Measurements from ENCODE around the gene HDAC10.
"Not testable (repeated sequence)": the region's sequence is repeated elsewhere in the genome, so short reads cannot be mapped to it uniquely, and the experiment has no call there.

The HDAC10 gene

DNA sequence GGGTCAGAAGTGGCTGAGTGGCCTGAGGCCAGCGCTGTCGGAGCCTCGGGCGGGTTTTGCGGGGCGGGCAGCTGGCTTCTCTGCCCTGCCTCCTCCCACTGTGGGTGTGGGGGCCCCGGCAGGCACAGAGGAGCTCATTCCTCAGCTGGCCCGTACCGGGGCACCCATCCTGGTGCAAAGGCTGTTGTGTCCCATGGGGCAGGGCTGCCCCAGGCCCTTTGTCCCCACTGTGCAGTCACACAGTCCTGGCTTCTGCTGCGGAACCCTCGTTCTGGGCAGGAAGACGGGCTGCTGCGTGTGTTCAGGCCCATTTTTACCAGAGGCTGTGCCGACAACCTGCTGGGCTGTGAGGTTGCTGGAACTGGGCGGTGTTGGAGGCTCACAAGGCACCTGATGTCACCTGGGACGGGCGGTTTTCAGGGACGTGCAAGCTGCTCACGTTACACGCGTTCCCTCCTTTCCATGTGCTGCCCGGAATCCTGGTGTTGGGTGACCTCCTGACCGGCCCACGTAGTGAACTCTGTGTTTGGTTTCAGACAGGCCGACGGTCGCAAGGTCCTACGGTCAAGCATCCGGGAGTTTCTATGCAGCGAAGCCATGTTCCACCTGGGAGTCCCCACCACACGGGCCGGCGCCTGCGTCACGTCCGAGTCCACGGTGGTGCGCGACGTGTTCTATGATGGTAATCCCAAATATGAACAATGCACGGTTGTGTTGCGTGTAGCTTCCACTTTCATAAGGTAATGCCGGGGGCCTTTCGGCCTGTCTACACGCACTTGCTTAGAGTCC lies 45.1 kb downstream of the HDAC10 start:
- DNase-seq (ENCODE audit: insufficient read length, low spot score) (no peak), FAIRE-seq (no peak)

DNA sequence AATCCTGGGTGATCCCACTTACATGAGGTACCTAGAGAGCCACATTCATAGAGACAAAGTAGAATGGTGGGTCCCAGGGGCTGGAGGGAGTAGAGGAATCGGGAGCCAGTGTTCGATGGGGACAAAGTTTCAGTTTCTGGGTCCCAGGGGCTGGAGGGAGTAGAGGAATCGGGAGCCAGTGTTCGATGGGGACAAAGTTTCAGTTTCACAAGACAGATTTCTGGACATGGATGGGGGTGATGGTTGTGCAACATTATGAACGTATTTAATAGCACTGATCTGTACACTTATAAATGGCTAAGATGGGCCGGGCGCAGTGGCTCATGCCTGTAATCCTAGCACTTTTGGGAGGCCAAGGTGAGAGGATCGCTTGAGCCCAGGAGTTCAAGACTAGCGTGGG lies 46.1 kb downstream of the HDAC10 start:
- not testable (repeated sequence) for DNase-seq (ENCODE audit: insufficient read length, low spot score); FAIRE-seq

DNA sequence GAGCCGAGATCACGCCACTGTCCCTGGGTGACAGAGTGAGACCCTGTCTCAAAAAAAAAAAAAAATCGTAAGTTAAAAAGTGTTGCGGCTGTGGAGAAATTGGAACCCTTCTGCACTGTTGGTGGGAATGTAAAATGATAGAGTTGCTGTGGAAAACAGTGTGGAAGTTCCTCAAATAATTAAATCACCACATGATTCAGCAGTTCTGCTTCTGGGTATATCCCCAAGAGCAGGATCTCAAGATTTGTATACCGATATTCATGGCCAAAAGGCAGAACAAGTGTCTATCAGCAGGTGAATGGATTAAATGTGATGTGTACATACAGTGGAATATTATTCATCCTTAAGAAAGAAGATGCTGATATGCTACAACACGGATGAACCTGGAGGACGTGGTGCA lies 46.5 kb downstream of the HDAC10 start:
- FAIRE-seq (no peak), DNase-seq (ENCODE audit: insufficient read length, low spot score) (no peak)

DNA sequence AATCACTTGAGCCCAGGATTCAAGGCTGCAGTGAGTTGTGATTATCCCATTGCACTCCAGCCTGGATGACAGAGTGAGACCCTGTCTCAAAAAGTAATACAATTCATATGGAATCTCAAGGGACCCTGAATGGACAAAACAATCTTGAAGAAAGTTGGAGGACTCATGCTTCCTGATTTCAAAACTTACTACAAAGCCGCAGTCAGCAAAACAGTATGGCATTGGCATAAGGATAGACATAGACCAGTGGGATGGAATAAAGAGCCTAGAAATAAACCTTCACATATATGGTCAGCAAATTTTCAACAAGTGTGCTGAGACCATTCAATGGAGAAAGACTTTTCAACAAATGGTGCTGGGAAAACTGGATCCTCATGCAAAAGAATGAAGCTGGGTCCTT lies 47.8 kb downstream of the HDAC10 start:
- FAIRE-seq (no peak), DNase-seq (ENCODE audit: insufficient read length, low spot score) (no peak)

DNA sequence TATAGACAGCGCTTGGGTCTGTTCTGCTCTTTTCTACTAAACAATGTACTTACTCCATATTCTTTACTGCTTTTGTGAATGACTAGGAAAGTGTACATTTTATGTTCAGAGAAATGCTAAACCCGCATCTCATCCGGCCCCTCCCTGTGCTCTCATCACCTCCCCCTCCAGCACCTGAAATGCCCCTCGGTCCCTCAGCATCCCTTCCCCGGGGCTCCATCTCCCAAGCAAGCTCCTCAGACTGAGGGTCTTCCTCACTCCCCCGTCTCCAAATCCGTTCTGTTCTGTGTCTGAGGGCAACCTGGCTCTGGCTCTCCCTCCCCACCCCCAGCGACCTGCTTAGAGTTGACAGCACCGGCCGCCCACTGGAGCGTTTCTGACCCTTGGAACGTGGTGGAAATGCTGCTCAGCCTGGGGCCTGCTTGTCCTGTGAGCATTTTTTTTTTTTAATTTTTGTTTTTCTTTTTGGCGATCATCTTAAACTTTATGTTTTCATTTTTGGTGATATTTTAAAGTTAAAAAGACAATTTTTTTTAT lies 48.9 kb downstream of the HDAC10 start:
- FAIRE-seq (no peak), DNase-seq (ENCODE audit: insufficient read length, low spot score) (no peak)

DNA sequence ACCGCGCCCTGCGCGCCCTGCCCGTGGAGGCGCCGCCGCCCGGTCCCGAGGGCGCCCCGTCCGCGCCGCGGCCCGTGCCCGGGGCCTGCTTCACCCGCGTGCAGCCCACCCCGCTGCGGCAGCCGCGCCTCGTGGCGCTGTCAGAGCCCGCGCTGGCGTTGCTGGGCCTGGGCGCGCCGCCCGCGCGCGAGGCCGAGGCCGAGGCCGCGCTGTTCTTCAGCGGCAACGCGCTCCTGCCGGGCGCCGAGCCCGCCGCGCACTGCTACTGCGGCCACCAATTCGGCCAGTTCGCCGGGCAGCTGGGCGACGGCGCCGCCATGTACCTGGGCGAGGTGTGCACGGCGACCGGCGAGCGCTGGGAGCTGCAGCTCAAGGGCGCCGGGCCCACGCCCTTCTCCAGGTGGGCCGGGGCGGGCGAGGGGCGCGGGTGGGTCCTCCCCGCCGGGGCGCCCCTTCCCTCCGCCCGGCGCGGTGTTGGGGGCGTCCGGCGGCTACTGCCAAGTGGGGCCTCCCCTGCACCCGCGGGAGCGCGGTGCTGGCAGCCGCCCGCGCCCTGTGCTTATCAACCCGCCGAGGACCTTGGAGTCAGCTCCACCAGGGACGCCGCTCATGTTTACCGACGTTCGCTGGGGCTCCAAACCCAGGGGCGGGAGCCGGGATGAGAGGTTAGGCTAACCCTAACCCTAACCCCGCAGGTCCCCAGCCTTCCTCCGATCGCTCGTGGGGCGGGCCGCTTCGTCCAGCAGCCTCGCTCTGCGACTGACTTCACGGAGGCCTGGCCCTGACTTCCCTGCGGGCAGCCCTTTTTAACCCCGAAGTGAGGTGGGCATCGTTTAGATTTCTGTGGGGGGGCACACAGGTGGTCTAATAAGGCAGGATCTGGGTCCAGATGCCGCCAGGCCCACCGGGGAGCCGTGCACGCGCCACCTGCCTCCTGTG lies 49.6 kb downstream of the HDAC10 start:
- FAIRE-seq (peak; percentile 74), DNase-seq (ENCODE audit: insufficient read length, low spot score) (no peak)

DNA sequence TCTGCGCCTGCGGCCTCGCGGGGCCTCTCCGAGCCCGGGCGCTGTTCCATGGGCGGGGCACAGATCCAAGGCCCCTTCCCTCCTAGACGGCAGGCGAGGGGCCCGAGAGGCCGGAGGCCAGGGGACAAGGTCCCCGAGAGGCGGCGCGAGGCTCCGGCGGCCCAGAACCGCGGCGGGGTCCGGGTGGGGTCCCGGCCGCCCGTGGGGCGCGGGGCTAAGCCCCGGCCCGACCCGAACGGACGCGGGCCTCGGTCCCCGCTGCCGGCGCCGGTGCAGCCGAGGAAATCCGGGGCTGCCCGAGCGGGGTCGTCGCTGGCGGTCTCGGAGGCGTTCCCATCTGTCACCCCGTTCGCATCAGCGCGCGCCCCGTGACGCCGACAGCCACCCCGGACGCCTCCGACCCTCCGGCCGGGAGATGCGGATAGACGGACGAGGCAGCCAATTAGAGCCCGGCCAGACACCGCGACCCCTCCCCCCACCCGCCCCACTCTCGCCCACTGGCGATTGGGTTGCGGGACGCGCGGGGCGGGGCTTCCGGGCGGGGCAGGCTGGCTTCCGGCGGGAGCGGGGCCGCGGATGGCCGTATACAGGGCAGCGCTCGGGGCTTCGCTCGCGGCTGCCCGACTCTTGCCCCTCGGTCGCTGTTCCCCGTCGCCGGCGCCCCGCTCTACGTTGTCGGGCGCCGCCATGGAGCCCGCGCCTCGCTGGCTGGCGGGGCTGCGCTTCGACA lies 50.4 kb downstream of the HDAC10 start, which contains the start of gene SELENOO:
Gene SELENOO, plus strand, starts transcription at position 551 of the 730 bp plus-strand sequence. Its CDS starts 26 bp downstream, at position 577.
- FAIRE-seq: no peak

DNA sequence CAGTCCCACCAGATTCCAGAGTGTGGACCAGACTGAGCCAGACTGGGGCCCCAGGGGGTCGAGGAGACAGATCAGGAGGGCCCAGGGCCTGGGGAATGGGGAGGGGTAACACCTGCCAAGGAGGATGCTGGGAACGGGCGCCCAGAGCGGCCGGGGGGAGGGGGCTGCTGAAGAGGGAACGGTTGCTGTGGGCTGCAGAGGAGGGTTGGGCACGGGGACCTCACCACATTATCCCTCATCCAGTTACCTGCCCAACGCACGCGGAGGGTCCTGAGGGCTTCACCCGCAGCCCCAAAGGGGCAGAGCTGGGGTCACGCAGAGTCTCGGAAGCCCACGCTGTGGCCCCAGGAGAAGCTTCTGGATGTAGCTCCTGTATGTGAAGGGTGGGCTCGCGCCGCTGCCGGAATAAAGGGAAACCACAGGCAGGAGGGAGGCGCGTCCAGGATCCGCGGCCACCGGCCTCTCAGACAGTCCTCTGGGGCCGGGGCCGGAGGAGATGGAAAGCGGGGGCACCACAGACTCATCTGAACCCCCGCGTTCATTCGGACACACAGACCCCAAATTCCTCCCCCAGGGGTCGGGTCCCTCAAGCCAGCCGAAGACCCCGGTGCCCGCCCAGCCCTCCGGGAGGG lies 51.1 kb downstream of the HDAC10 start:
- DNase-seq (ENCODE audit: insufficient read length, low spot score): no peak
- FAIRE-seq: no peak

More for the DNA sequence above, 50.4 kb downstream of the HDAC10 start, which contains the start of gene SELENOO:
- peak; percentile 95 for DNase-seq (ENCODE audit: insufficient read length, low spot score)

DNA sequence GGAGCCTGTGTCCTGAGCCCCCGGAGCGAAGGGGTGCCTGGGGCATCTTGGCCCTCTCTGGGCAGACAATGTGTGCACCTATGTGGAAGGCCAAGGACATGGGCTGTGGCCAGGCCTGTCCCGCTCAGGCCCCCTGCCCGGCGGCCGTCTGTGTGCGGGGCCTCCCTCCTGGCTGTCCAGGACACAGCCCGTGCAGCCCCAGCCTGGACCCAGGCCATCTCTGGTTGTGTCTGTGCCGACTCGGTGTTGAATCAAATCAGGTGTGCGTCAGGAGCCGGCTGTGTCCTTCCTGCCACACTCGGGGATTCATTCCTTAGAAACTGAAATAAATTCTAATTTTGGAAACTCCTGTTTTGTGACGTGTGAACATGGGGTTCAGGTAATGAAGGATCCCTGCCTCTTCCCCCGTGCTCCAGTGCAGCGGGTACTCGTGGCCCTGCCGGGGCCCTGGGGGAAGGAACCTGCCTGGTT lies 51.8 kb downstream of the HDAC10 start:
- FAIRE-seq (no peak), DNase-seq (ENCODE audit: insufficient read length, low spot score) (no peak)

DNA sequence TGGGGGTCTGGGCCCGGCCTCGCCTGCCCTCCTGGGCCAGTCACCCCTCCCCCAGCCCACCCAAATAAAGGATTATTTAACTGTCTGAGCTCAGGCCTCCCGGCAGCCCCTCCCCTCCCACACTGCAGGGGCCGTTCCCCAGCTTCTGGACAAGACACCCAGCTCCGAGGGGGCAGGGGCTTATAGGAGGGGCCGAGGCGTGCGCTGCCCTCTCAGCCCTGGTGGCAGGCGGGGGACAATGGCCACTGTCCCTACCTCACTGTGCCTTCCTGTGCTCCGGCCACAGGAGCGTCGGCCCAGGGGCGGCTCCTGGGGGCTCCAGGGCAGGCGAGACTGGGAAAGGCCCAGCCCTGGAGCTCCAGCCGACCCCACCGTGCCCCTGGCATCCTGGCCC lies 52.4 kb downstream of the HDAC10 start:
- FAIRE-seq: no peak
- no peak for DNase-seq (ENCODE audit: insufficient read length, low spot score)

DNA sequence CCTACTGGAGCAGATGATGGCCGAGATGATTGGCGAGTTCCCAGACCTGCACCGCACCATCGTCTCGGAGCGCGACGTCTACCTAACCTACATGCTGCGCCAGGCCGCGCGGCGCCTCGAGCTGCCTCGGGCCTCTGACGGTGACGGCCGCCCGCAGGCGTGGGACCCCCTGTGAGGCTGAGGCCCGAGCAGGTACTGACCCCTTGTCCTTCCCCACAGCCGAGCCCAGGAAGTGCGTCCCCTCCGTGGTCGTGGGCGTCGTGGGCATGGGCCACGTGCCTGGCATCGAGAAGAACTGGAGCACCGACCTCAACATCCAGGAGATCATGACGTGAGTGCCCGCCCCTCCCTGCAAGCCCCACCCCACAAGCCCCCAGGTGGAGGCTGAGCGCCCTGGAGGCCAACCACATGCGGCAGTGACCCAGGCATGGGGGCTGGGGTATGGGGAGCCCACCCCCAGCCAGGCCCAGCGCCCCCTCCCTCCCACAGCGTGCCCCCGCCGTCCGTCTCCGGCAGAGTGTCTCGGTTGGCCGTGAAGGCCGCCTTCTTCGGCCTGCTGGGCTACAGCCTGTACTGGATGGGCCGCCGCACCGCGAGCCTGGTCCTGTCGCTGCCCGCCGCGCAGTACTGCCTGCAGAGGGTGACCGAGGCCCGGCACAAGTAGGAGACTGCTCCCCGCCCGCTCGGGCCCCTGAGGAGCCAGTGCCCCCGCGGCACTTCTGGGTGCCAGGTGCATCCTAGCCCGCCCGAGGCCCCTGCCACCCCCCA lies 53.0 kb downstream of the HDAC10 start:
- DNase-seq (ENCODE audit: insufficient read length, low spot score) (no peak), FAIRE-seq (no peak)

DNA sequence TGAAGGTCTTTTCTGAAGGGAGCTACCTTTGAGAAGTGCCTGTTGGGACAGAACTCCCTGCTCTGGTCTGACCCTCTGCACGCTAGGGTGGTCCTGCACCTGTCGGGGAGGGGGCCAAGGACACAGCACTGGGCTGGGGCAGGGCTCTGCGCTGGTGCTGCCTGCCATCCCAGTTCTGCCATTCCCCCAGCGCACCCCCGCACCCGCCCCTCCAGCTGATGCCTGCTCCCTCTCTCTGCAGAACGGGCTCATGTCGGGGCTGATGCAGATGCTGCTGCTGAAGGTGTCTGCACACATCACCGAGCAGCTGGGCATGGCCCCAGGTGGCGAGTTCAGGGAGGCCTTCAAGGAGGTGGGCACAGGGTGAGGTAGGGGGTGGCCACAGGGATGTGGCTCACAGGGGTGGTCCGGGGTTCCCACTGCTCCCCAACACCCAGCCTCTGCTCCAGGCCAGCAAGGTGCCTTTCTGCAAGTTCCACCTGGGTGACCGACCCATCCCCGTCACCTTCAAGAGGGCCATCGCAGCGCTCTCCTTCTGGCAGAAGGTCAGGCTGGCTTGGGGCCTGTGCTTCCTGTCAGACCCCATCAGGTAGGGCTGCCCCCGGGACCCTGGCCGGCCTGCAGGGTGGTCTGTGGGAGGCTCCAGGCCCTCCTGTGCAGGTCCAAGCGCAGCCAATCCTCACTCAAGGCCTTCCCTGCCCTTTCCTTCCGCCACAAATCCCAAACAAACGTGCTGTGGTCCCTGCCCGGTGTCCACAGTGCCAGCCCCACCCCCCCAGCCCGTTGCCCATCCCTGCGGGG lies 53.9 kb downstream of the HDAC10 start:
- FAIRE-seq: no peak
- no peak for DNase-seq (ENCODE audit: insufficient read length, low spot score)

DNA sequence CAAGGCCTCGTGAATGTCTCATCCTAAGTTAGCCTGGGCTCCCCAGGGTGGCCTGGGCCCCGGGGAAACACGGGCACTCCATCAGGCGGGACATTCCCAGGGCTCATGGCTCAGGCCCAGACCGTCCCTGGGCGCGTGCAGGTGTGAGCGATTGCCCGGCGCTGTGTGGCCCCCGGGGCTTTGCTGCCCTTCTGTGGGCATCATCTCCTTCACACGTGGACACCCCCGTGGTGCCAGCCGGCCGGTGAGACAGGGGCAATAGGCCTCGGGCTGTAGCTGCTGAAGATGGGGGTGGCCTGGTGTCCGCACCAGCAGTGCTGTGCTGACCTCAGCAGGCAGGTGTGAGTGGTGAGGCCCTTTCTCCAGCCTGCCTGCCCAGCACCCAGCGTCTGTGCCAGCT lies 54.8 kb downstream of the HDAC10 start:
- FAIRE-seq: no peak
- no peak for DNase-seq (ENCODE audit: insufficient read length, low spot score)

Data from HTR-8/SVneo (cell line).